NT2/D1 (cell line): ENCODE results near the gene PROX2.

Source experiments
- DNase-seq: peaks from one replicate; pipeline ENCODE4 v3.0.0-alpha.2; 2011; ENCODE audit warnings: low read depth, low spot score
- H3K27me3 ChIP-seq: 2 replicates; pipeline ENCODE4 v1.6.0; 2011; ENCODE audit warnings: mild to moderate bottlenecking; ENCODE audit not compliant: insufficient read length, insufficient read depth
- H3K36me3 ChIP-seq: 2 replicates; pipeline ENCODE4 v1.6.1; 2011; ENCODE audit warnings: mild to moderate bottlenecking, low read length, mixed read lengths; ENCODE audit not compliant: insufficient read depth, insufficient read length
- H3K4me1 ChIP-seq: 2 replicates; pipeline ENCODE4 v1.5.1; 2011; ENCODE audit not compliant: insufficient read depth, insufficient read length
- H3K4me3 ChIP-seq: 2 replicates; pipeline ENCODE4 v1.5.1; 2011; ENCODE audit warnings: low read depth; ENCODE audit not compliant: insufficient read length
- H3K9ac ChIP-seq: 2 replicates; pipeline ENCODE4 v1.6.0; 2011; ENCODE audit warnings: low read depth; ENCODE audit not compliant: insufficient read length
- H3K9me3 ChIP-seq: 2 replicates; pipeline ENCODE4 v1.5.1; 2011; ENCODE audit warnings: mild to moderate bottlenecking, low read length; ENCODE audit not compliant: insufficient read depth
- SUZ12 ChIP-seq: IDR thresholded peaks from 2 replicates; pipeline ENCODE4 v1.6.1; 2011; ENCODE audit not compliant: insufficient read length, insufficient read depth; ENCODE audit errors: extremely low read depth
- YY1 ChIP-seq: IDR thresholded peaks from 2 replicates; pipeline ENCODE4 v1.6.1; 2011; ENCODE audit not compliant: insufficient read length, insufficient read depth
- ZNF274 ChIP-seq: IDR thresholded peaks from 2 replicates; pipeline ENCODE4 v1.6.1; 2011; ENCODE audit warnings: mild to moderate bottlenecking, low read depth, low read length

PROX2 gene

GRCh38 chr14:74913393-74913910 lies 37.5 kb upstream of the PROX2 start:
- H3K27me3 ChIP-seq: no peaks in the 10 kb centered on the region
- H3K9me3 ChIP-seq: no peaks in the 10 kb centered on the region
- no peaks in the 10 kb centered on the region for H3K36me3 ChIP-seq
- H3K9ac ChIP-seq: no peak overlapping the region
- peaks cover 1% of the 10 kb centered on the region for H3K4me1 ChIP-seq
- H3K4me3 ChIP-seq: no peak overlapping the region
- no peak for DNase-seq
- TF ChIP-seq SUZ12 (no peak), ZNF274 (no peak), YY1 (no peak)

- no peak overlapping the region for H3K4me3 ChIP-seq
- H3K9ac ChIP-seq: no peak overlapping the region
- H3K4me1 ChIP-seq: no peaks in the 10 kb centered on the region
- no peak for TF ChIP-seq YY1
- TF ChIP-seq SUZ12: no peak
- no peak for TF ChIP-seq ZNF274
- DNase-seq: no peak
- H3K36me3 ChIP-seq: no peaks in the 10 kb centered on the region
- H3K9me3 ChIP-seq: no peaks in the 10 kb centered on the region
- no peaks in the 10 kb centered on the region for H3K27me3 ChIP-seq
Measured at GRCh38 chr14:74912801-74913200, 36.9 kb upstream of the PROX2 start.

GRCh38 chr14:74912111-74912510 lies 36.2 kb upstream of the PROX2 start:
- no peak for DNase-seq
- H3K27me3 ChIP-seq: no peaks in the 10 kb centered on the region

GRCh38 chr14:74911704-74912103 lies 35.8 kb upstream of the PROX2 start:
- Histone ChIP-seq H3K4me1 (no peaks in the 10 kb centered on the region), H3K9me3 (no peaks in the 10 kb centered on the region), H3K4me3 (no peak overlapping the region), H3K27me3 (no peaks in the 10 kb centered on the region), H3K9ac (no peak overlapping the region), H3K36me3 (peaks cover 7% of the 10 kb centered on the region)
- TF ChIP-seq SUZ12 (no peak), YY1 (no peak), ZNF274 (no peak)
- DNase-seq: no peak

More at GRCh38 chr14:74912111-74912510, 36.2 kb upstream of the PROX2 start:
- Histone ChIP-seq H3K9me3 (no peaks in the 10 kb centered on the region), H3K36me3 (peaks cover 3% of the 10 kb centered on the region), H3K4me3 (no peak overlapping the region), H3K9ac (no peak overlapping the region), H3K4me1 (no peaks in the 10 kb centered on the region)
- TF ChIP-seq ZNF274: no peak
- TF ChIP-seq YY1: no peak
- no peak for TF ChIP-seq SUZ12

- no peaks in the 10 kb centered on the region for H3K27me3 ChIP-seq
- TF ChIP-seq YY1 (no peak), SUZ12 (no peak), ZNF274 (no peak)
Measured at GRCh38 chr14:74911221-74911620, 35.3 kb upstream of the PROX2 start.

GRCh38 chr14:74910556-74910955 lies 34.6 kb upstream of the PROX2 start:
- Histone ChIP-seq H3K9ac (no peak overlapping the region), H3K36me3 (peaks cover 17% of the 10 kb centered on the region), H3K4me3 (no peak overlapping the region), H3K9me3 (no peaks in the 10 kb centered on the region), H3K4me1 (no peaks in the 10 kb centered on the region), H3K27me3 (no peaks in the 10 kb centered on the region)
- DNase-seq: no peak
- no peak for TF ChIP-seq ZNF274
- TF ChIP-seq SUZ12: no peak
- TF ChIP-seq YY1: no peak

More at GRCh38 chr14:74911221-74911620, 35.3 kb upstream of the PROX2 start:
- Histone ChIP-seq H3K4me3 (no peak overlapping the region), H3K9ac (no peak overlapping the region), H3K9me3 (no peaks in the 10 kb centered on the region), H3K4me1 (no peaks in the 10 kb centered on the region), H3K36me3 (peaks cover 12% of the 10 kb centered on the region)
- DNase-seq: no peak

GRCh38 chr14:74909911-74910310 lies 34.0 kb upstream of the PROX2 start:
- Histone ChIP-seq H3K9me3 (no peaks in the 10 kb centered on the region), H3K27me3 (no peaks in the 10 kb centered on the region), H3K4me1 (no peaks in the 10 kb centered on the region), H3K9ac (no peak overlapping the region), H3K36me3 (peaks cover 22% of the 10 kb centered on the region), H3K4me3 (no peak overlapping the region)
- TF ChIP-seq SUZ12: no peak
- no peak for TF ChIP-seq ZNF274
- no peak for TF ChIP-seq YY1
- DNase-seq: no peak

- Histone ChIP-seq H3K9ac (no peak overlapping the region), H3K4me3 (no peak overlapping the region), H3K27me3 (no peaks in the 10 kb centered on the region), H3K9me3 (no peaks in the 10 kb centered on the region), H3K4me1 (no peaks in the 10 kb centered on the region), H3K36me3 (peaks cover 26% of the 10 kb centered on the region)
- DNase-seq: no peak
- TF ChIP-seq YY1 (no peak), ZNF274 (no peak), SUZ12 (no peak)
Measured at GRCh38 chr14:74909501-74909900, 33.6 kb upstream of the PROX2 start.
